Measurements from ENCODE around the gene FBXL3. TPM values are rescaled to one million over a fixed set of nuclear protein-coding genes. Genes with fewer than 3 reads are reported as not detected.
"Not testable (repeated sequence)": the region's sequence is repeated elsewhere in the genome, so short reads cannot be mapped to it uniquely, and the experiment has no call there.

Gene FBXL3
- total and polyA plus RNA-seq, 7 donors = 21.5 to 96.0 (median 60.0) TPM

- no peaks in the 10 kb centered on the region for H3K36me3 ChIP-seq
- WGBS, 2 donors = 54 to 86% methylated on average over 6 of the region's 6 CpGs
- intact Hi-C loops (cut with DNase I) = no loop called here
- TF ChIP-seq, protein P1, sequence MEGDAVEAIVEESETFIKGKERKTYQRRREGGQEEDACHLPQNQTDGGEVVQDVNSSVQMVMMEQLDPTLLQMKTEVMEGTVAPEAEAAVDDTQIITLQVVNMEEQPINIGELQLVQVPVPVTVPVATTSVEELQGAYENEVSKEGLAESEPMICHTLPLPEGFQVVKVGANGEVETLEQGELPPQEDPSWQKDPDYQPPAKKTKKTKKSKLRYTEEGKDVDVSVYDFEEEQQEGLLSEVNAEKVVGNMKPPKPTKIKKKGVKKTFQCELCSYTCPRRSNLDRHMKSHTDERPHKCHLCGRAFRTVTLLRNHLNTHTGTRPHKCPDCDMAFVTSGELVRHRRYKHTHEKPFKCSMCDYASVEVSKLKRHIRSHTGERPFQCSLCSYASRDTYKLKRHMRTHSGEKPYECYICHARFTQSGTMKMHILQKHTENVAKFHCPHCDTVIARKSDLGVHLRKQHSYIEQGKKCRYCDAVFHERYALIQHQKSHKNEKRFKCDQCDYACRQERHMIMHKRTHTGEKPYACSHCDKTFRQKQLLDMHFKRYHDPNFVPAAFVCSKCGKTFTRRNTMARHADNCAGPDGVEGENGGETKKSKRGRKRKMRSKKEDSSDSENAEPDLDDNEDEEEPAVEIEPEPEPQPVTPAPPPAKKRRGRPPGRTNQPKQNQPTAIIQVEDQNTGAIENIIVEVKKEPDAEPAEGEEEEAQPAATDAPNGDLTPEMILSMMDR (IDR thresholded peaks at IDR 0.05) = no peak
- TF ChIP-seq EP300 (IDR thresholded peaks at IDR 0.05) (no peak), POLR2A (IDR thresholded peaks at IDR 0.05) (no peak), POLR2AphosphoS5 (IDR thresholded peaks at IDR 0.05) (no peak)
- H3K4me1 ChIP-seq = peaks cover 0 to 11% (median 7%) of the 10 kb centered on the region in 4 donors
- no peak for DNase-seq
- H3K9me3 ChIP-seq = no peaks in the 10 kb centered on the region
- H3K27me3 ChIP-seq = no peaks in the 10 kb centered on the region
- H3K27ac ChIP-seq = no peak overlapping the region
- H3K4me3 ChIP-seq = no peak overlapping the region
Measured at GRCh38 chr13:76967031-76967430, 59.9 kb downstream of the FBXL3 start.

- no peak overlapping the region for H3K4me3 ChIP-seq
- no peaks in the 10 kb centered on the region for H3K27me3 ChIP-seq
- H3K9me3 ChIP-seq = peaks cover 0 to 4% (median 0%) of the 10 kb centered on the region in 4 donors
- WGBS, 2 donors = 70 to 73% methylated on average over 6 of the region's 6 CpGs
- peaks cover 0 to 11% (median 7%) of the 10 kb centered on the region in 4 donors for H3K4me1 ChIP-seq
- H3K36me3 ChIP-seq = no peaks in the 10 kb centered on the region
- peak; percentile 75 for DNase-seq
- intact Hi-C loops (cut with DNase I) = no loop called here
- no peak overlapping the region for H3K27ac ChIP-seq
- no peak for TF ChIP-seq POLR2A (IDR thresholded peaks at IDR 0.05)
- no peak for TF ChIP-seq POLR2AphosphoS5 (IDR thresholded peaks at IDR 0.05)
- no peak for TF ChIP-seq EP300 (IDR thresholded peaks at IDR 0.05)
- TF ChIP-seq, protein P1 (IDR thresholded peaks at IDR 0.05) = no peak
Measured at GRCh38 chr13:76965759-76966421, 61.1 kb downstream of the FBXL3 start.

- H3K27ac ChIP-seq; H3K27me3 ChIP-seq; H3K9me3 ChIP-seq; DNase-seq; H3K36me3 ChIP-seq; intact Hi-C loops (cut with DNase I); H3K4me1 ChIP-seq; H3K4me3 ChIP-seq: not testable (repeated sequence)
Measured at GRCh38 chr13:76959734-76960133, 67.2 kb downstream of the FBXL3 start.

DNA sequence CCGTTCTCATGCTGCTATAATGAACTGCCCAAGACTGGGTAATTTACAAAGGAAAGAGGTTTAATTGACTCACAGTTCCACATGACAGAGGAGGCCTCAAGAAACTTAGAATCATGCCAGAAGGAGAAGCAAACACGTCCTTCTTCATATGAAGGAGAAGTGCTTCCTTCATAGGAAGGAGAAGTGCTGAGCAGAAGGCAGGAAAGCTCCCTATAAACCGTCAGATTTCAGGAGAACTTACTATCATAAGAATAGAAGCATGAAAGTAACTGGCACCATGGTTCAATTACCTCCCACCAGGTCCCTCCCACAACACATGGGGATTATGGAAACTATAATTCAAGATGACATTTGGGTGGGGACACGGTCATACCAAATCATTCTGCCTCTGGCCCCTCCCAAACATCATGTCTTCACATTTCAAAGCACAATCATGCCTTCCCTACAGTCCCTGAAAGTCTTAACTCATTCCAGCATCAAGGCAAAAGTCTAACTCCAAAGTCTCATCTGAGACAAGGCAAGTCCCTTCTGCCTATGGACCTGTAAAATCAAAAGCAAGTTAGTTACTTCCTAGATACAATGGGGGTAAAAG, 68.0 kb downstream of the FBXL3 start:
- Histone ChIP-seq H3K36me3 (no peaks in the 10 kb centered on the region), H3K9me3 (peaks cover 0 to 7% (median 5%) of the 10 kb centered on the region in 4 donors), H3K4me3 (no peak overlapping the region), H3K27ac (no peak overlapping the region), H3K4me1 (no peaks in the 10 kb centered on the region), H3K27me3 (no peaks in the 10 kb centered on the region)
- 75 to 81% methylated on average over 4 of the region's 4 CpGs for WGBS, 2 donors
- no peak for DNase-seq
- intact Hi-C loops (cut with DNase I) = no loop called here
- TF ChIP-seq, protein P1 (IDR thresholded peaks at IDR 0.05) = no peak
- TF ChIP-seq EP300 (IDR thresholded peaks at IDR 0.05) (no peak), POLR2A (IDR thresholded peaks at IDR 0.05) (no peak), POLR2AphosphoS5 (IDR thresholded peaks at IDR 0.05) (no peak)

DNA sequence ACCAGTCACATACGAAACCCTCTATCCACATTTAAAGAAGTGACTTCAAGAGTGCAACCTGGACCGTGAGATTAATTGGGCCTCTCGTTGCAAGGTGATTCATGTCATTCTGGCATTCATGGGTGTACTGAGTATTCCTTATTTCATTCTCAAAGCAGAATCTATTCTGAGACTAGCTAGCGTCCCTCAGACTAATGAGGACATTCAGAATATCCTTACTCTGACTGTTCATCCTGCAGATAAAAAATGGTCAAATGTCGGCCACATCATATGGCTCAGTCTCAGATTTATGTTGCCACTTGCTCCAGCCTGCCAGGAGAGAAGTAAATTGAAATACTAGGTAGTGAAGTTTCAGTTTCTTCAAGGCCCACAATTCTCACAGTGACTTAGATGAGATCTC, 71.3 kb downstream of the FBXL3 start:
- TF ChIP-seq POLR2A (IDR thresholded peaks at IDR 0.05) (no peak), POLR2AphosphoS5 (IDR thresholded peaks at IDR 0.05) (no peak), EP300 (IDR thresholded peaks at IDR 0.05) (no peak)
- TF ChIP-seq, protein P1 (IDR thresholded peaks at IDR 0.05) = no peak
- DNase-seq = no peak
- Histone ChIP-seq H3K27ac (no peak overlapping the region), H3K9me3 (peaks cover 0 to 6% (median 2%) of the 10 kb centered on the region in 4 donors), H3K4me1 (no peaks in the 10 kb centered on the region), H3K4me3 (no peak overlapping the region), H3K27me3 (no peaks in the 10 kb centered on the region), H3K36me3 (no peaks in the 10 kb centered on the region)
- intact Hi-C loops (cut with DNase I) = no loop called here
- WGBS, 2 donors = 87 to 93% methylated on average over 5 of the region's 5 CpGs

Other genes with a start within 250 kb of the FBXL3 start
- 100 to 1,000 TPM in 2 of 4 donors, 10 to 100 TPM in 2; 77.3 to 129 (median 97.5) TPM for gene KCTD12, start 140.8 kb downstream of the FBXL3 start, total RNA-seq
- gene KCTD12, start 140.8 kb downstream of the FBXL3 start, polyA plus RNA-seq = 10 to 100 TPM; 14.8 to 22.6 (median 19.8) TPM
- not detected for gene ACOD1, start 78.6 kb downstream of the FBXL3 start, total RNA-seq
- under 1 TPM in 1 of 3 donors, not detected in 2; 0.10 TPM for gene ACOD1, start 78.6 kb downstream of the FBXL3 start, polyA plus RNA-seq
- 10 to 100 TPM; 14.0 to 29.3 (median 27.0) TPM for gene CLN5, start 35.1 kb downstream of the FBXL3 start, total RNA-seq
- gene CLN5, start 35.1 kb downstream of the FBXL3 start, polyA plus RNA-seq = 10 to 100 TPM in 1 of 3 donors, 1 to 10 TPM in 2; 7.8 to 11.9 (median 9.2) TPM

All from sigmoid colon (tissue), 7 donors.